T-helper 22 cell (primary cell): ENCODE data around the gene KCNN3.
A peak's percentile ranks its signal among the peaks of the same experiment; 100 is the strongest.

Source experiments
- DNase-seq: peaks from one replicate; pipeline ENCODE4 v3.0.0-alpha.2; 2020; ENCODE audit warnings: low read depth

Gene KCNN3

DNA sequence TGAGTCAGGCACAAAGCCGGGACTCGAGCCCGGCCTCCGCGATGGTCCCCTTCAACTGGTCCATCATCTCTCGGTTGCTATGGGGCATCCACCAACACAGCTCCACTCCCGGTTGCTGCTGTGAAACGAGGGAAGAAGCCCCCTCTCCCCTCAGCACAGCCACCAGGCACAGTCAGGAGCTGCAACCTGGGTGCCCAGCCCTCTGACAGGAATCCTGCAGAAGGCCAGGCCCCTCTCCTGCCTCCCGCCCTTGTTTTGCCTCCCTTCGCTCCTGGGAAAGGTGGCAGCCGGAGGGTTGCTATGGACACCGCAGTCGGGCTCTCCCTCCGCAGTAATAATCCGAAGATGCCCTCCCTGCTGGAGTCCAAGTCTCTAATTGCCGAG is 8.9 kb upstream of the KCNN3 start:
- no peak for DNase-seq

- DNase-seq, result peak; percentile 24
Measured at GRCh38 chr1:154878371-154879037, 8.4 kb upstream of the KCNN3 start.

DNA sequence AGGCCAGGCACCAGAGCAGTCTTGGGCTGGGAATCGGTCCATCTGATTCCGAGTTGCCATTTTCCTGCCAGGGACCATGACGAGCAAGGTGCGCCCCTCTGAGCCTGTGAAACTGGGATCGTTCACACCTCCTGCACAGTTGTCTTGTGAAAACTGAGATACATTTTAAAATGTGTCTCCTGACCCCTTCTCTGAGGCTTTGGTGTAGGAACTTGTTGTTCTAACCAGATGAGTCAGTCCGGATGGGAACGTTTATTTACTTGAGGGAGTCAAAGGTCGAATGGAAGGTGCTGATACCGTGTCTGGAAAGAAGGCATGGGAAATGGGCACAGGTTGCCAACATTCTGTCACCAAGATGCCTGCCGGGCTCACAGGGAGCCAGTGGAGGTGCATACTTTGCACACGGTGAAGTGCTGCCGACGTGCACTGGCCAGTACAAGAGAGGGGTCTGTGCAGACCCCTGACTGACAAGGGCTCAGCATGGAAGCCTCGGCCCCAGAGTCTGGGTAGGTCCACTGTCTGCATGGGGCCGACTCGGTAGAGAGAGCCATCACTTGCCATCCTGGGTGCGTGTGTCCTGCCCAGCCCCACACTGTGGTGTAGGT is 7.4 kb upstream of the KCNN3 start:
- DNase-seq, result no peak

DNA sequence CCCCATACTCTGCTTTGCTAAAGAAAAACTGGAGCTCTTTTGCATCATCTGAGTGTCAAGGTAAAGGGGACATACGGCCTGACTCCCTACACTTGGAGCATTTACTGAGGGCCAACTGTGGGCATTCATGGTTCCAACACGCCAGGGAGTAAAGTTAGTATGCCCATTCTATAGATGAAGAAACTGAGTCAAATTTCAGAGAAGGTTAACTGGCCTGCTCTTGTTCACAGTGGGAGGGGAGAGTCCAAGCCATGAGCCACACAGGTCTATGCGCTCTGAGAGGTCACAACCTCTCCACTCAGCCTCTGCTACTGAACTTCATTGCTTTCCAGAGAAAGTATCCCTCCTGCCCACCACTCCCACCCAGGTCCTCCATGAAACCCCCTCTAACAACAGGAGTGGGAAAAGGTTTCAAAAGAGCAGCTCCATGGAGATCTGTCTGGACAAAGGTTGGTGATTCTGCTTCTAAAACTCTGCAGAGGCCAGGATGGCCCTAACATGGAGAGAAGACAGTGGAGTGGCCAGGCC is 6.8 kb upstream of the KCNN3 start:
- DNase-seq, result no peak

GRCh38 chr1:154874465-154874864 is 4.4 kb upstream of the KCNN3 start:
- no peak for DNase-seq

DNA sequence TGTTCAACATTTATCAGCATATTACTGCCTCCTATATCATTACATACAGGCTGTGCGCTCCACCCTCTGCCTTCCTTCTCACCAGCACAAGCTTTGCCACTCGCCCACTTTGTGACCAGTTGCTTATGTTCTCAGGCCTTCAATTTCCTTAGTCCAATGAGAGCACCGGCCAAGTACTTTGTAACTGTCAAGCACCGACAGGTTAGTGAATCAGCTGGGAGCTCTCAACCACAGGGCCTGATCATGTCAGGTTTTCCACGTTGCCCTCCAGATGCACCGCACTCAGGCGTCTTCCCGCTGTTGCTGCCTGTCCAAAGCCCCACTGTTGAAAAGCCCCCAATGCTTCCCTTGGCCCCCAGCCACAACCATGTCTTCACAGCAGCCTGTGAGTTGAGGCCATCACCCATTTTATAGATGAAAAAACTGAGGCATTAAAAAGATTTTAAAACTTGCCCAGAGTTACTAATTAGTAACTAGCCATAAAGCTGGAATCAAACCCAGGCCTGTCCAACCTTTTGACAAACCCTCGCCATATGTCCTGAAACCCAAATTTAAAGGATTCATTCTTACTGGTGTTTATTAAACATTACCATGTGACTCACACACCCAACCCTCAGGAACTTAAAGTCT is 3.4 kb upstream of the KCNN3 start:
- DNase-seq, result no peak

DNA sequence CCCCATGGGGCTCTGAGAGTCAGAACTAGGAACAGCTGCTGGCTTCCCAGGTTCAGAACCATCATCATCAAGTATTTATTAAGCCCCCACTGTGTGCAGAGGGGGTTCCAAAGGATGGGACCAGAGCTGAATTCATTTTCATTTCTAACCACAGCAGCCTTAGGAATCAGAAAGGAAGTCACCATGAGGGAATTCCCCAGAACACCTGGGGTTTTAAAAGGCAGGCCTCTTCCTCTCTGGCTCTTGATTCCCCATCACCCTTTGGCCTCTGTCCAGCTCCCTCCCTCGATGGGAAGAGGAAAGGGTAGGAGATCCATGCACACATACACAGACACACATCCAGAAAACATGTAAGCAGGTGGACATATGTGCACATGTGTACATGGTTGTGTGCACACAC is 1.3 kb upstream of the KCNN3 start:
- DNase-seq, result no peak

DNA sequence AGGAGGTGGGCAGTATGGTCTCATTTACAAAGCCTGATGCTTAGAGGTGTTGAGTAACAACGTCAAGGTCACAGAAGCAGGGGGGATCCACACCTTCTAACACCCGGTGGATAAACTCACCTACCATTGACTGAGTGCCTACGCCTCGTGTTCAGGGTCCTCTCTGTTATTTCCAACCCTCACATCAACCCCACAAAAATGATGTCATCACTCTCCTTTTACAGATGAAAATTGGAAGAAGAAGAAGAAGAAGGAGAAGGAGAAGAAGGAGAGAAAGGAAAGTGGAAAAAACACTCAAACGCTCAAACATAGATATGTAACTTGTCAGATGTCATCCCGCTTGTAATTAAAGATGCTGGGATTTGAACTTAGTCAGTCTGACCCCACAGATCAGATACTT is 653 bp upstream of the KCNN3 start:
- DNase-seq, result no peak

DNA sequence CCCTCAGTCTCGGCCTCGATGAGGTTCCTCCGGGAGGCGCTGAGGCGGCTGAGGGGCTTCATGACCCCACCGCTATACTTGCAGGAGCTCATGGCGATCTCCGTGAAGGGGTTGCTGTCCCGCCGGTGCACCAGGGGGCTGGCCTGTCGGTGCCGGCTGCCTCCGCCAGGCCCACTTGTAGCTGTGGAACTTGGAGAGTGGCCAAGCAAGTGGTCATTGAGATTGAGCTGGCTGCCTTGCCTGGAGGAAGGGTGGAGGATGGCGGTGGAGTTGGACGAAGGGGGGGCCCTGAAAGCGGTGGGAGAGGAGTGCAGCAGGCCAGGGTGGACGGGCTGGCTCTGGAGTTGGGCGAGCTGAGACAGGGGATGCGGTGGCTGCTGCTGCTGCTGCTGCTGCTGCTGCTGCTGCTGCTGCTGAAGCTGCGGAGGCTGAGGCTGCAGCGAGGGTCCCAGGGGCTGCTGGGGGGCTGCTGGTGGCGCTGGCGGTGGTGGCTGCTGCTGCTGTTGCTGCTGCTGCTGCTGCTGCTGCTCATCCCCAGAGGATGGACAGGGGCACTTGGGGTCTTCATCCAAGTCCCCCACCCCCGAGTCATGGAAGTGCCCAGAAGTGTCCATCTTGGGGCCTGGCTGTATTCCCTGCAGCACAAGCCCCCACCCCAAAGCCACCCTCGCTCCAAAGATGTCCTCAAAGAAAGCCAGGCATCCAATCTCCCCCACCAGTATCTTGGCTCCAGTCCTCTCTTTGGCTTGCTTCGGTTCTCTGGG is 548 bp downstream of the KCNN3 start:
- DNase-seq, result no peak

DNA sequence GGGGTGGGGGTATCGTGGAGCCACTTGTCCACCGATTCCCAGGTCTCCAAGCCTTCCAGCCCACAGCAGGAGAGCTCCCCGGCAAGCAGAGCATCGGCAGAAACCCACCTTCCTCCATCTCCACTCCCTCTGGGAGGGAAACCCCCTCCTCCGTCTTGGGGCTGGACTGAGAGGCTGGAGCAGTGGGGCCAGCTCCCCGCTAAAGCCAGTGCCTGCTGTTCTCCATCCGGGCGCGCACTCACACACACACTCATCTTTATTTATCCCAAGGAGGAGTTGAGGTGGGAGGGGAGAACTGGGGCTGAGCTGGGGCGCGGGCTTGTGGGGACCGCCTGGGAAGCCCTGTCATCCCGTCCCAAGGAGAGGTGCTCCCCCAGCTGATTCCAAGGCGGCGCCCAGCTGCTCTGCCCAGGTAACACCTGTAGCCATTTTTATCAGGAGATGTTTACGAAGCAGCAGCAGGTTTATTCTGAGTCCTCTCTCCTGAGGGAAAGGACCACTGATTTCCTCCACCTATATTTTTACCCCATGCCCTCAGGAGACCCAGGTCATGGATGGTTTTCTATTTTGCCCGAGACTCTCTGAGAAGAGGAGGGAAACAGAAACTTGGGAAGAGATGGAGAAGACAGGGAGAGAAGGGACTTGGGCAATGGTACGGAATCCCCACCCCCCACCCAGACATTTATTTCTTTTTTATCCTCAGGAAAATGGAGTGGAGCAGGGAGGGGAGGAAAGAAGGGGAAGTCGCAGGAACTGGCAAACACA is 2.1 kb downstream of the KCNN3 start:
- no peak for DNase-seq

DNA sequence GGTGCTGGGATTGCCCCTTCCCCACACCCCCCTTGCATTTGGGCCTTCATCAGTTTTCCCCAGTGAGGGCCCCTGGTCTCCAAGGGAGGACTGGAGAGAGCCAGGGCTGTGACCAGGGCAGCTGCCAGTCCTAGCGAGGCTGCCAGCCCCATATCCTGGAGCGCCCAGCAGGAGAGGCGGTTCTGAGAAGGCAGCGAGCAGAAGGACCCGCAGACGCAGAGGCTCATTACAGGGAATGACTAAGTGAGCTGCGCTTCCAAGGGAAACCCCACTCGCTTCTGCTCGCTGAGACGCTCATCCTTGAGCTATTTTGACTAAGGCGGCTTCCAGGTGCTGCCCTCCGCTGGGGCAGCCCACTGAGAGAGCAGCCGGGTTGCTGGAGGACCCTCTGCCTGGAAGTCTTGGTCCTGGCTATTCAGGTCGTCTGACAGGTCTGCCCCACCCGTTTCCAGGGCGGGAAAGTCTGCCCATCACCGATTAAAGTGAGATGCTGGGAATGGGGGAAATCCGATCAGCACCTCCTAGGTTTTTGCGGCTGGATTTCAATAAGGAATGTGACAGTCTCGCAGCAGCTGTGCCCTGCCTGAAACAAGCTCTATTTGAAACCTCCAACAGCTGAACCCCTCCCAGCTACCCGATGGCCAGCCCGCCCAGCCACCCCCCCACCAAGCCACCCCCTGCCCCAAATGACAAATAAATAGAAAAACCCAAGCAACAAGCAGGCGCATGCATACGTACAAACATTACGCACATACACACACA is 2.8 kb downstream of the KCNN3 start:
- no peak for DNase-seq

DNA sequence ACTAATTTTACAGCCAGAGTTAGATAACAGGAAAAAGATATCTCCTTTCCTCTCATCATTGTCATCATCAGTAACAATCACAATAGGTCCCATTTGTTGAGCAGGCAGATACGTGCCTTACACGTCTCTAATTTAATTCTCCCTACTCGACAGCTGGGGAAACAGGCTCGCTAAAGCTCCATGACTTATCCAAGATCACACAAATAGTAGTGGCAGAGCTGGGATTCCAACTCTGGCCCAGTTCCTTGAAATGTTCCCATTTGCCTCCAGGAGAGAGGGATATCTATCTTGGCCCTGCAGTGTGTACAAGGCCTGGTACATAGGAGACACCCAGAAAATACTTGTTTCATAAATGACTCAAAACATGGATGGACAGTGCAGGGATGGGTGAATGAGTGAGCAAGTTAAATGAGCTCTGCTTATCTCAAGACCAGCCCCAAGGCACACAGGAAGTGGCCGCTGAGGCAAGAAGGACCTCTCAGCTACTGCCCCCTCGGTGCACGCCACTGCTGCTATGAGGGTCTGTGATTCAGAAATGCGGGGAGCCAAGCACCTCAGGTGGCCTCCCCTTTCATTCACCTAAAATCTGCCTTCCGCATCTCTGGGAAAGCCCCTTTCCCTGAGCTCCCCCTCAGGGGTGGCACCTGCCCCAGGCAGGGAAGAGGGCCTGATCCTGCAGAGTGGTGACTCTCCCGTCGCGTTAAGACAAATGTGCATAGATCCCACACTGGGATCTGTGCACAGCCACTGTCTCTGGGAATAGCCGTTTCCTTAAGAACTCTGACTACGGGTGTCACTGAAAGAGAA is 3.6 kb downstream of the KCNN3 start:
- DNase-seq, result no peak

GRCh38 chr1:154865442-154866256 is 4.4 kb downstream of the KCNN3 start:
- no peak for DNase-seq

DNA sequence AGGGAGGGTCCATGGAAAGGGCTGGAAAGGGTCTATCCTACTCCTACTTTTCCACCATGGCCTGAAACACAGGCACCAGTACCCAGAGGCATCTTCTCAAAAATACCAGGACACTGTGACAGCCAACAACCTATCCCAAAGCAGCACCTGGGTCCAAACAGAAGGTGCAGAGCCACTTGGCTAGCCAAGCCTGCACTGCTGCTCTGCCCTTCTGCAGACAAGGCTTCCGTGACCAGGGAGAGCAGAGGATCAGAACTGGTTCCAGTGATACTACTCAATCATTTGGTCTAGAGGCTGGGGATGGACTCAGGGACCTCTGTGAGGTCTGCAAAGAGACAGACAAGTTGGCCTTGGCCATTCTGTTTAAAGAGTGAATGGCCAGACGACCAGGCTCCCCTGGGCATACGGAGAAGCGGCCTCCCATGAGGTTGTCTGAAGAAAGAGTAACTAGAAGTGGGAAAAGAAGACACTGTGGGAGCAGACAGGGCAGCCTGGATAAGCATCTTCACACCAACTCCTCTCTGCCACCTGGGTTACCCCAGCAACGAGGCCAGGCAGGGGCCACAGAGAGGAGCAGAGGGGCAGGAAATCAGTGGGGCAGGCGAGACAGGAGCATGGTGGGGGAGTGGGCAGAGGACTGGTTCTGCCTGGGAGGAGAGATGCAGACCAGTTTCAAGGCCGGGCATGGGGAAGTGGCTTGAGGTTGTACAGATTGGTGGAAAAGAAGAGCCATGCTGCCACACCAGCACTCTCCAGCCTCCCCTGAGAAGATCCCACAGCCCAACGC is 5.7 kb downstream of the KCNN3 start:
- DNase-seq, result no peak

- no peak for DNase-seq
Measured at GRCh38 chr1:154863315-154864174, 6.5 kb downstream of the KCNN3 start.

DNA sequence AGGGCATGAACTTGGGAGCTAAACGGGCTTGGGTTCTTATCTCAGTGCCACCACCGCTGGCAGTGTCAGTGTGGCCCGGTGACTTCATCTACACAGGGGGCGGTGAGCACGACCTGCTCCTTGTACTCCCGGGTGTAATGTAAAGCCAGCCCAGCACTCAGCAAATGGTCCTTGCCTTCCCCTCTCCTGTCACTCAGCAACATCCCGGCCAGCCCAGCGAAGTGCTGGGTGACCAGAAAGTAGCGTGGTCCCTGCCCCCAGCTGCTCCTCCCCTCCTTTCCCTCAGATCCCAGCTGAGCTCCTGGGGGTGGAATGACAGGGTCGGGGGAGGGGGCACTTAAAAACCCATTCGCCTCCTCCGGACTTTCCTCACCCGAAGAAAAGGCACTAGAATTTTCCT is 7.2 kb downstream of the KCNN3 start:
- no peak for DNase-seq

GRCh38 chr1:154861607-154862094 is 8.4 kb downstream of the KCNN3 start:
- no peak for DNase-seq
